CD1c-positive myeloid dendritic cell (primary cell): Measurements from ENCODE around the gene CCNA2.

Source experiments
- DNase-seq: peaks from one replicate; pipeline ENCODE4 v3.0.0-alpha.2; 2016; ENCODE audit errors: extremely low spot score

CCNA2 gene

GRCh38 chr4:121776610-121777401 lies 46.9 kb downstream of the CCNA2 start:
- DNase-seq: no peak

GRCh38 chr4:121773883-121774282 lies 49.8 kb downstream of the CCNA2 start:
- no peak for DNase-seq

- DNase-seq: no peak
Observed at GRCh38 chr4:121771869-121772268, 51.8 kb downstream of the CCNA2 start.

GRCh38 chr4:121769341-121769740 lies 54.3 kb downstream of the CCNA2 start:
- DNase-seq: no peak

GRCh38 chr4:121767166-121767565 lies 56.5 kb downstream of the CCNA2 start:
- DNase-seq: no peak
